Astrocyte of the spinal cord (primary cell): Measurements from ENCODE around the gene SH3PXD2B.

Experiments used
- DNase-seq: peaks from one replicate; pipeline ENCODE4 v3.0.0; 2011; ENCODE audit warnings: low read depth, low spot score
- H3K4me3 ChIP-seq: 2 replicates; pipeline ENCODE4 v1.5.1; 2011; ENCODE audit warnings: low read depth, mild to moderate bottlenecking, low read length, moderate library complexity
- CTCF ChIP-seq: IDR thresholded peaks from 2 replicates; pipeline ENCODE4 v1.5.1; 2012; ENCODE audit warnings: low read depth, mild to moderate bottlenecking, low read length, inconsistent platforms
- in situ Hi-C: cut with HindIII; loops from 2 replicates; pipeline ENCODE4 v1.10.0; 2017; ENCODE audit warnings: low sequenced_read_pairs

The SH3PXD2B gene

GRCh38 chr5:172455087-172455381, 709 bp upstream of the SH3PXD2B start:
- no peak for TF ChIP-seq CTCF
- DNase-seq = no peak
- in situ Hi-C loops = no loop called here
- H3K4me3 ChIP-seq = peak overlapping the region; percentile 49

GRCh38 chr5:172453986-172454357, 353 bp downstream of the SH3PXD2B start:
- in situ Hi-C loops = no loop called here

GRCh38 chr5:172453206-172453985, 929 bp downstream of the SH3PXD2B start:
- TF ChIP-seq CTCF = peak; percentile 77
- DNase-seq = peak; percentile 81
- H3K4me3 ChIP-seq = peak overlapping the region; percentile 60
- in situ Hi-C loops = no loop called here

More at GRCh38 chr5:172453986-172454357, 353 bp downstream of the SH3PXD2B start:
- TF ChIP-seq CTCF = no peak
- peak overlapping the region; percentile 60 for H3K4me3 ChIP-seq
- DNase-seq = peak; percentile 41

GRCh38 chr5:172452398-172453205, 1.7 kb downstream of the SH3PXD2B start:
- TF ChIP-seq CTCF = peak; percentile 18
- peak overlapping the region; percentile 60 for H3K4me3 ChIP-seq
- peak; percentile 85 for DNase-seq
- in situ Hi-C loops = no loop called here

GRCh38 chr5:172451771-172452197, 2.5 kb downstream of the SH3PXD2B start:
- H3K4me3 ChIP-seq = peak overlapping the region; percentile 60
- DNase-seq = peak; percentile 91
- in situ Hi-C loops = no loop called here
- no peak for TF ChIP-seq CTCF

- in situ Hi-C loops = no loop called here
- DNase-seq = no peak
- peak; percentile 69 for TF ChIP-seq CTCF
- no peak overlapping the region for H3K4me3 ChIP-seq
These were observed 3.2 kb downstream of the SH3PXD2B start for GRCh38 chr5:172450861-172451695.
